GM23338 (cell line): Measurements from ENCODE around the gene CTDNEP1.

Experiments
- CREB1 ChIP-seq: fragments of 250-450 bp; sonication (Bioruptor Pico); IDR thresholded peaks from 2 replicates; pipeline ENCODE4 v1.5.0; 2020; ENCODE audit warnings: low read depth, mild to moderate bottlenecking, moderate library complexity
- CTCF ChIP-seq, 2 experiments: fragments of 200-600 bp in 1 of 2; sonication (generic) in 1 of 2; conservative IDR thresholded peaks; 2 replicates each; pipeline versions ENCODE4 v1.5.1 to v1.6.1; 2016 to 2017; ENCODE audit warnings: antibody characterized with exemption in 2 of 2, low read depth in 2 of 2, mild to moderate bottlenecking in 2 of 2, moderate library complexity in 1 of 2
- EZH2 ChIP-seq: fragments of 200-600 bp; sonication (generic); IDR thresholded peaks from one replicate; pipeline ENCODE4 v1.8.0; 2017; ENCODE audit warnings: antibody characterized with exemption, mild to moderate bottlenecking, low read depth; ENCODE audit not compliant: unreplicated experiment
- EZH2phosphoT487 ChIP-seq: fragments of 200-600 bp; sonication (generic); IDR thresholded peaks from one replicate; pipeline ENCODE4 v1.8.1; 2018; ENCODE audit warnings: antibody characterized with exemption; ENCODE audit not compliant: unreplicated experiment
- JUNB ChIP-seq: IDR thresholded peaks from one replicate; pipeline ENCODE4 v1.6.1; 2016; ENCODE audit warnings: antibody characterized with exemption; ENCODE audit not compliant: unreplicated experiment
- POLR2AphosphoS5 ChIP-seq: IDR thresholded peaks from 2 replicates; pipeline ENCODE4 v1.6.1; 2016; ENCODE audit warnings: antibody characterized with exemption, low read depth
- REST ChIP-seq: IDR thresholded peaks from one replicate; pipeline ENCODE4 v1.6.1; 2018; ENCODE audit warnings: antibody characterized with exemption; ENCODE audit not compliant: unreplicated experiment
- ZNF462 ChIP-seq: fragments of 250-450 bp; sonication (Bioruptor Pico); IDR thresholded peaks from 2 replicates; pipeline ENCODE4 v1.5.0; 2020; ENCODE audit warnings: mild to moderate bottlenecking, moderate library complexity

GRCh38 chr17:7254511-7254910, 3.0 kb upstream of the CTDNEP1 start:
- TF ChIP-seq POLR2AphosphoS5 (no peak), CTCF (conservative IDR thresholded peaks at IDR 0.05; ENCODE audit: low read depth in 2 of 2) (no peak), EZH2 (no peak), REST (no peak), EZH2phosphoT487 (no peak), ZNF462 (CRISPR knock-in tag) (no peak), JUNB (no peak), CREB1 (CRISPR knock-in tag) (no peak)
